ENCODE data around the gene BTBD17. TPM values are rescaled to one million over a fixed set of nuclear protein-coding genes. Genes with fewer than 3 reads are reported as not detected.

BTBD17 gene
- total RNA-seq, 4 donors from 2014 or later: not detected

- Histone ChIP-seq H3K36me3 (no peaks in the 10 kb centered on the region), H3K9me3 (peaks cover 0 to 4% (median 0%) of the 10 kb centered on the region in 4 donors), H3K27ac (no peak overlapping the region), H3K4me1 (no peaks in the 10 kb centered on the region), H3K4me3 (no peak overlapping the region), H3K27me3 (no peaks in the 10 kb centered on the region)
- WGBS, 2 donors: 66 to 83% methylated on average over 5 of the region's 5 CpGs
- TF ChIP-seq POLR2A (IDR thresholded peaks at IDR 0.05): no peak
- no peak for TF ChIP-seq CTCF (IDR thresholded peaks at IDR 0.05)
- TF ChIP-seq EP300 (IDR thresholded peaks at IDR 0.05): no peak
- no peak for DNase-seq (ENCODE audit: low spot score in 2 of 2)
Measured at GRCh38 chr17:74391771-74392170, 30.1 kb upstream of the BTBD17 start.

- DNase-seq (ENCODE audit: low spot score in 2 of 2): no peak
- Histone ChIP-seq H3K4me3 (no peak overlapping the region), H3K27ac (no peak overlapping the region), H3K9me3 (peaks cover 0 to 4% (median 0%) of the 10 kb centered on the region in 4 donors), H3K27me3 (no peaks in the 10 kb centered on the region), H3K4me1 (no peaks in the 10 kb centered on the region), H3K36me3 (no peaks in the 10 kb centered on the region)
- WGBS, 2 donors: 85 to 86% methylated on average over 11 of the region's 11 CpGs
- TF ChIP-seq EP300 (IDR thresholded peaks at IDR 0.05): no peak
- TF ChIP-seq POLR2A (IDR thresholded peaks at IDR 0.05): no peak
- no peak for TF ChIP-seq CTCF (IDR thresholded peaks at IDR 0.05)
Measured at GRCh38 chr17:74390680-74391653, 29.3 kb upstream of the BTBD17 start.

- no peak overlapping the region for H3K27ac ChIP-seq
- no peak overlapping the region for H3K4me3 ChIP-seq
- TF ChIP-seq POLR2A (IDR thresholded peaks at IDR 0.05): no peak
- TF ChIP-seq EP300 (IDR thresholded peaks at IDR 0.05): no peak
- TF ChIP-seq CTCF (IDR thresholded peaks at IDR 0.05): no peak
- H3K36me3 ChIP-seq: no peaks in the 10 kb centered on the region
- DNase-seq (ENCODE audit: low spot score in 2 of 2): no peak
- WGBS, 2 donors: 85 to 87% methylated on average over 2 of the region's 2 CpGs
- no peaks in the 10 kb centered on the region for H3K27me3 ChIP-seq
- H3K4me1 ChIP-seq: no peaks in the 10 kb centered on the region
- peaks cover 0 to 4% (median 0%) of the 10 kb centered on the region in 4 donors for H3K9me3 ChIP-seq
Measured at GRCh38 chr17:74389937-74390679, 28.4 kb upstream of the BTBD17 start.

- Histone ChIP-seq H3K4me3 (no peak overlapping the region), H3K27ac (no peak overlapping the region), H3K9me3 (peaks cover 0 to 4% (median 0%) of the 10 kb centered on the region in 4 donors), H3K27me3 (no peaks in the 10 kb centered on the region), H3K36me3 (no peaks in the 10 kb centered on the region), H3K4me1 (no peaks in the 10 kb centered on the region)
- 76 to 80% methylated on average over 11 to 12 of the region's 12 CpGs for WGBS, 2 donors
- TF ChIP-seq EP300 (IDR thresholded peaks at IDR 0.05) (no peak), CTCF (IDR thresholded peaks at IDR 0.05) (no peak), POLR2A (IDR thresholded peaks at IDR 0.05) (no peak)
- no peak for DNase-seq (ENCODE audit: low spot score in 2 of 2)
Measured at GRCh38 chr17:74389084-74389753, 27.6 kb upstream of the BTBD17 start.
